GM12878 (cell line): Measurements from ENCODE around the gene SCLT1. TPM values are rescaled to one million over a fixed set of nuclear protein-coding genes. Genes with fewer than 3 reads are reported as not detected.
A peak's percentile ranks its signal among the peaks of the same experiment; 100 is the strongest.

Experiments used
- ATF3 ChIP-seq: IDR thresholded peaks from 2 replicates; pipeline ENCODE4 v1.6.1; 2011; ENCODE audit warnings: low read depth, mild to moderate bottlenecking, low read length, moderate library complexity, borderline replicate concordance; ENCODE audit errors: extremely low read depth
- ATF7 ChIP-seq: fragments of 450-650 bp; IDR thresholded peaks from 2 replicates; pipeline ENCODE4 v1.6.1; 2016; ENCODE audit warnings: low read depth, mild to moderate bottlenecking
- BCL3 ChIP-seq: IDR thresholded peaks from 2 replicates; pipeline ENCODE4 v1.6.1; 2011; ENCODE audit warnings: borderline replicate concordance, low read depth, mild to moderate bottlenecking, moderate library complexity, low read length; ENCODE audit not compliant: insufficient read depth, poor library complexity, severe bottlenecking
- CBFB ChIP-seq: IDR thresholded peaks from 2 replicates; pipeline ENCODE4 v1.6.1; 2016; ENCODE audit warnings: antibody characterized with exemption, low read depth
- CEBPZ ChIP-seq: fragments of 150-350 bp; IDR thresholded peaks from 2 replicates; pipeline ENCODE4 v1.6.1; 2016; ENCODE audit warnings: low read depth, low read length
- CHD1 ChIP-seq: IDR thresholded peaks from 2 replicates; pipeline ENCODE4 v1.6.1; 2012; ENCODE audit warnings: low read depth, low read length, improper control_type of control experiment
- CREM ChIP-seq: IDR thresholded peaks from 2 replicates; pipeline ENCODE4 v1.6.1; 2014; ENCODE audit warnings: antibody characterized with exemption, low read depth
- EP300 ChIP-seq, 2 experiments: fragments of 150-350 bp in 1 of 2; IDR thresholded peaks; 2 replicates each; pipeline ENCODE4 v1.6.1; 2011 to 2012; ENCODE audit warnings: low read depth in 2 of 2, low read length in 2 of 2, borderline replicate concordance in 1 of 2, improper control_type of control experiment in 1 of 2, inconsistent platforms in 1 of 2; ENCODE audit not compliant: control insufficient read depth in 1 of 2
- FOXK2 ChIP-seq: fragments of 450-650 bp; IDR thresholded peaks from 2 replicates; pipeline ENCODE4 v1.6.1; 2017; ENCODE audit warnings: mild to moderate bottlenecking, moderate library complexity
- HDAC2 ChIP-seq: fragments of 200-600 bp; sonication (generic); IDR thresholded peaks from 2 replicates; pipeline ENCODE4 v1.6.1; 2017
- IKZF1 ChIP-seq: fragments of 450-650 bp; conservative IDR thresholded peaks from 2 replicates; pipeline ENCODE4 v1.6.1; 2017; ENCODE audit warnings: antibody characterized with exemption, mild to moderate bottlenecking
- JUNB ChIP-seq: IDR thresholded peaks from 2 replicates; pipeline ENCODE4 v1.6.1; 2016; ENCODE audit warnings: antibody characterized with exemption, mild to moderate bottlenecking
- JUND ChIP-seq: IDR thresholded peaks from 2 replicates; pipeline ENCODE4 v1.6.1; 2012; ENCODE audit warnings: low read depth, mild to moderate bottlenecking, low read length, improper control_type of control experiment, moderate library complexity
- KLF5 ChIP-seq: fragments of 450-650 bp; IDR thresholded peaks from 2 replicates; pipeline ENCODE4 v1.6.1; 2014; ENCODE audit warnings: mild to moderate bottlenecking; ENCODE audit not compliant: partially characterized antibody
- MEF2B ChIP-seq: fragments of 450-650 bp; IDR thresholded peaks from 2 replicates; pipeline ENCODE4 v1.6.1; 2018; ENCODE audit warnings: mild to moderate bottlenecking, moderate library complexity; ENCODE audit not compliant: partially characterized antibody, poor library complexity, severe bottlenecking
- NFIC ChIP-seq: IDR thresholded peaks from 2 replicates; pipeline ENCODE4 v1.6.1; 2012; ENCODE audit warnings: low read depth, mild to moderate bottlenecking, inconsistent platforms, low read length, moderate library complexity
- NR2C1 ChIP-seq: fragments of 450-650 bp; IDR thresholded peaks from 2 replicates; pipeline ENCODE4 v1.6.1; 2017; ENCODE audit warnings: antibody characterized with exemption, mild to moderate bottlenecking, moderate library complexity
- RUNX3 ChIP-seq: IDR thresholded peaks from 2 replicates; pipeline ENCODE4 v1.6.1; 2012; ENCODE audit warnings: low read length, inconsistent platforms
- SIX5 ChIP-seq: IDR thresholded peaks from 2 replicates; pipeline ENCODE4 v1.6.1; 2011; ENCODE audit warnings: mild to moderate bottlenecking, low read depth, low read length, moderate library complexity; ENCODE audit not compliant: severe bottlenecking
- SKIL ChIP-seq: fragments of 450-650 bp; IDR thresholded peaks from 2 replicates; pipeline ENCODE4 v1.6.1; 2017; ENCODE audit warnings: mild to moderate bottlenecking, low read depth, inconsistent platforms; ENCODE audit not compliant: poor library complexity, severe bottlenecking
- TCF7 ChIP-seq: IDR thresholded peaks from 2 replicates; pipeline ENCODE4 v1.6.1; 2014; ENCODE audit warnings: antibody characterized with exemption, borderline replicate concordance
- ZNF24 ChIP-seq: fragments of 450-650 bp; IDR thresholded peaks from 2 replicates; pipeline ENCODE4 v1.6.1; 2017; ENCODE audit warnings: antibody characterized with exemption, mild to moderate bottlenecking
- ZNF384 ChIP-seq: IDR thresholded peaks from 2 replicates; pipeline ENCODE4 v1.6.1; 2012; ENCODE audit warnings: low read depth, mild to moderate bottlenecking, low read length, improper control_type of control experiment, borderline replicate concordance
- polyA plus RNA-seq, 11 experiments: library from polyadenylated mRNA; depleted of rRNA in 4 of 11; unstranded in 6 of 11; stranded (reverse) in 5 of 11; fragments of >200 nt; fragmentation: Nextera tagmentation in 4 of 11; fragmentation: Illumina TruSeq in 1 of 11; extraction: Ambion mirVana in 4 of 11; extraction: Trizol in 1 of 11; gene quantifications; 1 replicate in 1 of 11; 2 replicates in 10 of 11; pipeline versions ENCODE4 v1.2.1 to v1.2.3, GENCODE V29; 2011 to 2016; ENCODE audit warnings: inconsistent platforms in 2 of 11, missing spikeins in 2 of 11, low read depth in 1 of 11
- total RNA-seq, 4 experiments: library from RNA; depleted of rRNA in 3 of 4; stranded (reverse); fragments of >200 nt in 3 of 4; fragmentation: Illumina TruSeq in 1 of 4; extraction: Trizol in 1 of 4; gene quantifications; 2 replicates each; pipeline versions ENCODE4 v1.2.1 to v1.2.3, GENCODE V29; 2013 to 2021

The SCLT1 gene
- total and polyA plus RNA-seq, 10 of the 15 experiments (the other 5 are each of a cell fraction or from before 2014, with no cell fraction given), result 7.8 to 31.4 (median 19.6) TPM

- TF ChIP-seq SKIL (peak; percentile 67), SIX5 (no peak), ZNF384 (0 out of 2 replicates have a peak, but pooled peaks have one; percentile 44), CBFB (peak; percentile 72; the same call in 1 of the 2 replicates), KLF5 (no peak), EP300 (IDR thresholded peaks at IDR 0.05; ENCODE audit: borderline replicate concordance in 1 of 2, control insufficient read depth in 1 of 2, low read depth in 2 of 2, low read length in 2 of 2) (peak; percentile 45 to 55; a peak in 2 of 4 replicates), BCL3 (peak; percentile 72), HDAC2 (no peak), JUND (no peak), TCF7 (no peak), NFIC (peak; percentile 86), ATF3 (no peak), JUNB (peak; percentile 71), NR2C1 (no peak), FOXK2 (no peak), MEF2B (peak; percentile 68), RUNX3 (peak; percentile 98), CHD1 (no peak), ZNF24 (0 out of 2 replicates have a peak, but pooled peaks have one; percentile 43), IKZF1 (peak; percentile 77), ATF7 (peak; percentile 59; the same call in 1 of the 2 replicates), CEBPZ (no peak), CREM (peak; percentile 52; the same call in 1 of the 2 replicates)
Measured at GRCh38 chr4:128917781-128918180, 175.6 kb downstream of the SCLT1 start (continued).
